ENCODE results near the gene ARID3B.

The ARID3B gene

GRCh38 chr15:74573987-74574386, 33.0 kb downstream of the ARID3B start:
- TF ChIP-seq SIN3A (IDR thresholded peaks at IDR 0.05; ENCODE audit: borderline replicate concordance, insufficient read depth, low read length) = no peak
- no peak for TF ChIP-seq TAF1 (IDR thresholded peaks at IDR 0.05; ENCODE audit: borderline replicate concordance, insufficient read depth, low read length)
- TF ChIP-seq REST (IDR thresholded peaks at IDR 0.05; ENCODE audit: insufficient read depth in 1 of 2, low read depth in 2 of 2, low read length in 2 of 2) = no peak
- TF ChIP-seq FOXP2 (optimal IDR thresholded peaks at IDR 0.05; ENCODE audit: borderline replicate concordance, extremely low read depth, extremely low read length, insufficient read depth) = no peak
- no peak for TF ChIP-seq POLR2AphosphoS5 (IDR thresholded peaks at IDR 0.05; ENCODE audit: low read depth, low read length)

- TF ChIP-seq FOXP2 (optimal IDR thresholded peaks at IDR 0.05; ENCODE audit: borderline replicate concordance, extremely low read depth, extremely low read length, insufficient read depth) = no peak
- TF ChIP-seq TAF1 (IDR thresholded peaks at IDR 0.05; ENCODE audit: borderline replicate concordance, insufficient read depth, low read length) = no peak
- no peak for TF ChIP-seq REST (IDR thresholded peaks at IDR 0.05; ENCODE audit: insufficient read depth in 1 of 2, low read depth in 2 of 2, low read length in 2 of 2)
- no peak for TF ChIP-seq POLR2AphosphoS5 (IDR thresholded peaks at IDR 0.05; ENCODE audit: low read depth, low read length)
- TF ChIP-seq SIN3A (IDR thresholded peaks at IDR 0.05; ENCODE audit: borderline replicate concordance, insufficient read depth, low read length) = no peak
These were observed 37.5 kb downstream of the ARID3B start for GRCh38 chr15:74578496-74578994.

DNA sequence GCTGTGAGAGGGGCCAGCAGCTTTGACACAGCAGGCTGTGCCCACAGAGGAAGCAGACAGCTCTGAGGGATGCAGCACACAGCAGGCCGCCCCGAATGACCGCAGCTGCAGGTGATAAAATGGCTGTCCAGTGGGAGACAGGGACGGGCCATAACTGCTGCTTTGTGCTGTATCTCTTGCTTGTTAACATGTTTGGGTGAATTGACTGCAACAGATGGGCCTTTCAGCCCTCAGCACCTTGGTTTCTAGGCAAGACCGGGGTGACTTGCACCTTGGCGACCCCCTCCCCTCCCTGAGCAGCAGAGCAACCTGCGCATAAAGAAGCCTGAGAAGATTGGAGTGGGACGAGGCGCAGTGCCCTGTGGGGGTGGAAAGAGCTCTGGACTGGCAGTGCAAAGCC, 38.0 kb downstream of the ARID3B start:
- TF ChIP-seq POLR2AphosphoS5 (IDR thresholded peaks at IDR 0.05; ENCODE audit: low read depth, low read length) = no peak

DNA sequence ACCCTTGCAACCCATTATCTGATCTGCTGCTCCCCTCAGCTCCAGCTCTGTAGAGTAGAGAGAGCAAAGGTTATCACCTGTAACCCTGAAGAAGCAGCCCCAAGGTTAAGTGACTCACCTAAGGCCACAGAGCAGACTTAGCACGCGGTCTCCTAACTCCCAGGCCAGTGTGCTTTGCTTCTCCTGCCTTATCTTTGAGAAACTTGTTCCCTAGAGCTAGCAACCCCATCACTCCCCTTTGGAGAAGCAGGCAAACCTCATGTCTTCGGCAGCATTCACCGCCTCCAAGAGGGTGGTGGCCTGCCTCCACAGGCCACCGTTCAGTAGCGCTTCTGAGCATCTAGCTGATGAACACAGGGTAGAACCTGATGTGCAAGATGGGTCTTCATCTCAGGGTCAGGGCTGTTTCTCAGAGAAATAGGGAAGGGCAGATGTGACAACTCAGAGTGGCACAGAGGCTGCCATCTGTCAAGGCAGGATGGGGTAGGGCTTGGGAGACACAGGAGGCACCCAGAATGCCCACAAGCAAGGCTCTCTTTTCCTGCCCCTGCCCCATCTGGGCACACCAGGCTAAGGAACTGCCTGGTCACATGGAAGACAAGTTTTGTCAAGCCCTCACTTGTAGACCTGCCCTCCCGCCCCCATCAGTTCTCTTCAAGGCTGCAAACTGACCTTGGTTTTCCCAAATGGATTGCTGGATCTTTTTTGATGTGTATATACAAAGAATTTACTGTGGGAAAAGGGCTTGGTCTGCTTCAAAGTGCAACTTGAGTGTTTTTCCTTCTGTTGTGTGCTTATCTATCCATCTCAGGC, 39.7 kb downstream of the ARID3B start:
- TF ChIP-seq REST (IDR thresholded peaks at IDR 0.05; ENCODE audit: insufficient read depth in 1 of 2, low read depth in 2 of 2, low read length in 2 of 2) (no peak), SIN3A (IDR thresholded peaks at IDR 0.05; ENCODE audit: borderline replicate concordance, insufficient read depth, low read length) (no peak), POLR2AphosphoS5 (IDR thresholded peaks at IDR 0.05; ENCODE audit: low read depth, low read length) (no peak), TAF1 (IDR thresholded peaks at IDR 0.05; ENCODE audit: borderline replicate concordance, insufficient read depth, low read length) (no peak), FOXP2 (optimal IDR thresholded peaks at IDR 0.05; ENCODE audit: borderline replicate concordance, extremely low read depth, extremely low read length, insufficient read depth) (no peak)

DNA sequence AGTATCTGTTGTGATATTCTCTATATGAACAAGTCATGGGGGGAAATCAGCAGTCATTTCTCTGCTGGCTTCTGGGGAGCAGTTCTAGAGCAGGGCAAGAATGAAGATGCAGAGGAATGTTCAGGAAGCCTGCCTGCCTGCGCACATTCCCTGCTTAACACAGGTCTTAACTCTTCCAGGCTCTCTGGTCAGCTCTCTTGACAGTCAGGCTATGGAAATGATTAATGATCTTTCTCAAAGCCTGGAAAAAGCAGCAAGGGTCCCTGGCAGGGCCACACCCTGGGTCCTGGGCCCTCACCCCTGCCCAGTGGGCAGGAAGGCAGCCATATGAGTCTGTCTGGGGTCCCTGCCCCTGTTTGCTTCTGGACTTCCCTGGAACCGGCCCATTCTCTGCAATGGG, 43.2 kb downstream of the ARID3B start:
- TF ChIP-seq FOXP2 (optimal IDR thresholded peaks at IDR 0.05; ENCODE audit: borderline replicate concordance, extremely low read depth, extremely low read length, insufficient read depth) (no peak), SIN3A (IDR thresholded peaks at IDR 0.05; ENCODE audit: borderline replicate concordance, insufficient read depth, low read length) (no peak), POLR2AphosphoS5 (IDR thresholded peaks at IDR 0.05; ENCODE audit: low read depth, low read length) (no peak), TAF1 (IDR thresholded peaks at IDR 0.05; ENCODE audit: borderline replicate concordance, insufficient read depth, low read length) (no peak), REST (IDR thresholded peaks at IDR 0.05; ENCODE audit: insufficient read depth in 1 of 2, low read depth in 2 of 2, low read length in 2 of 2) (no peak)
